ENCODE results near the gene PSD4.

Gene PSD4

DNA sequence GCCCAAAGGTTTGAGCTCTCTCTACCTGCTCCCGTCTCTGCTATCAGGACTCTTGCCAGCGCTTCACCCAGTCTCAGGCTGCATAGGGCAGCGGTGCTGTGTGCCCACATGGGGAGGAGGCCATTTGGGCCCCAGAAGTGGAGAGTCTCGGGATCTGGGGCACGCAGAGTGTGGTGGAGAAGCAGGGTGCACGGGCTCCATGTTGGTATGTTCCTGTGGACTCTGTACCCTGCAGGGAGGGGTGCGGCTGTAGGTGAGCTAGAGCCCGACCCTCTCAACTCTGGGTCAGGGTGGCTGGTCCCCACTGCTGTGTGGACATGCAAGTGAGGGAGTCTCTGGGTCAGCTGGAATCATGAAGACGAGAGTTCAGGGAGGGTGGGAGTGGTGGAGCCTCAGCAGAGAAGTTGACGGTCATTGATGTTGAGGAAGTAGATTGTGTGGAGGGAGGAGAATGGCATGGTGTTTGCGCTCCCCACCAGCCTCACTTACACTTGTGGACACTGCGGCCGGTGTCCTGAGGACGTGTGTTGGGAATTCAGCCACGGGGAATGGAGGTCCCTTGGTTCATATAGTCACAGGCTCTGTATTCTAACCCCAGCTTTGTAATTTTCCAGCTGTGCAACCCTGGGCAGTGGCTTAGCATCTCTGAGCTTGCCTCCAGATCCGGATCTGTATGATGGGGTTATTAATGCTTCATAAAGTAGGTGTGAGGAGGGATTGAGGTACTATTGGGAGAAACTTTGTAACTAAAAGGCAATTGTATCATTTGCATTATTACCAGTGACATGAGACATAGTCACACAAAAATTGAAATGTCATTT is 840 bp upstream of the PSD4 start:
- POLR2A ChIA-PET: no interaction called here
- DNase-seq (ENCODE audit: extremely low spot score): no peak
- CTCF ChIA-PET: interaction anchor here (1.0 to 7.8 kb wide), 12 partner anchors 11 to 231 kb away, joined by 3 to 133 read pairs (median 6); no protein-coding TSS in a partner anchor
- TF ChIP-seq, protein P1, sequence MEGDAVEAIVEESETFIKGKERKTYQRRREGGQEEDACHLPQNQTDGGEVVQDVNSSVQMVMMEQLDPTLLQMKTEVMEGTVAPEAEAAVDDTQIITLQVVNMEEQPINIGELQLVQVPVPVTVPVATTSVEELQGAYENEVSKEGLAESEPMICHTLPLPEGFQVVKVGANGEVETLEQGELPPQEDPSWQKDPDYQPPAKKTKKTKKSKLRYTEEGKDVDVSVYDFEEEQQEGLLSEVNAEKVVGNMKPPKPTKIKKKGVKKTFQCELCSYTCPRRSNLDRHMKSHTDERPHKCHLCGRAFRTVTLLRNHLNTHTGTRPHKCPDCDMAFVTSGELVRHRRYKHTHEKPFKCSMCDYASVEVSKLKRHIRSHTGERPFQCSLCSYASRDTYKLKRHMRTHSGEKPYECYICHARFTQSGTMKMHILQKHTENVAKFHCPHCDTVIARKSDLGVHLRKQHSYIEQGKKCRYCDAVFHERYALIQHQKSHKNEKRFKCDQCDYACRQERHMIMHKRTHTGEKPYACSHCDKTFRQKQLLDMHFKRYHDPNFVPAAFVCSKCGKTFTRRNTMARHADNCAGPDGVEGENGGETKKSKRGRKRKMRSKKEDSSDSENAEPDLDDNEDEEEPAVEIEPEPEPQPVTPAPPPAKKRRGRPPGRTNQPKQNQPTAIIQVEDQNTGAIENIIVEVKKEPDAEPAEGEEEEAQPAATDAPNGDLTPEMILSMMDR (IDR thresholded peaks at IDR 0.05; ENCODE audit: control extremely low read depth, extremely low read depth, low read depth, missing control alignments): no peak

DNA sequence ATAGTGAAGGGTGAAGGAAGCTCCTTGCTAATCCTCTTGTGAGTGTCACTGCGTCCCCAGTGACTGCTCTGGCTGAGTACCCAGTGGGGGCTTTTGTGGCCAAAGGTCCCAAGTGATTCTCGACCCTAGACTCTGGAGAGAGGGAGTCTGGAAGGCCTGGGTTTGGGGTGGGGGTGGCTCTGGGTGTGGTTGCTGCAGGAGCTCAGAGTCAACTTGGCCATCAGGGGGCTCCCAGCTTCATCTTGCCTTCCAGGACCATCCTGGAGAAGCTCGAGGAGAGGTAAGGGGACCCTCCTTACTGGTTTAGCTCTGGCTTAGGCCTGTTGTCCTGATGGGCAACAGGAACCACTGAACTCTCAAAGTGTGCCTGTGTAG is 592 bp downstream of the PSD4 start:
- ChIA-PET CTCF (interaction anchor here (0.9 to 7.8 kb wide), 22 partner anchors 9 to 411 kb away, joined by 3 to 133 read pairs (median 6); no protein-coding TSS in a partner anchor), POLR2A (interaction anchor here (1.1 to 1.2 kb wide), 2 partner anchors 10 to 36 kb away, joined by 4 to 6 read pairs; no protein-coding TSS in a partner anchor)
- TF ChIP-seq, protein P1 (IDR thresholded peaks at IDR 0.05; ENCODE audit: control extremely low read depth, extremely low read depth, low read depth, missing control alignments): peak; percentile 41
- peak; percentile 42 for DNase-seq (ENCODE audit: extremely low spot score)

DNA sequence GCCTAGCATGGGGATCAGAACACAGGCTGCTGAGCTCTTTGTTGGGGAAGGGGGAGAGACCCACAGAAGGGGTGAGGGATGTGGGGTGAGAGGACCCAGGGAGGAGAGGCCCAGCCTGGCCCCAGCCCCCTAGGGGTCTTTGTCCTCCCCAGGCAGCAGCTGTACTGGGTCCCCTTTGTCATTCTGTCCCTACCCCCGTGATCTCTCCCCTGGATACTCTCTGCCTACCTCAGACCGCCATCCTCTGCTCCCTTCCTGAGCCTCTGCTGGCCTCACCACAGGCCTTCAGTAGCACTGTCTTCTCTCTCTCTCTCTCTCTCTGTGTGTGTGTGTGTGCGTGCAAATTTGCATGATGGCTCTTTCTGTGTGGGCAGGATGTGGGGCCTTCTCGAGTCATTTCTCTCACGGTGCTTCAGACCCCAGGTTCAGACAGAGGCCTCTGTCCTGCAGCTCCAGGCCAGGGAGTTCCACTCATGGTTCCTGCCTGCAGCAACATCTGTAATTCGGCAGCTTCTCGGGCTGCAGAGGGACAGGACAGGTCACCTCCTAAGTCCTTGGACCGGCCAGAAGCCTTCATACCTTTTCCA is 1.4 kb downstream of the PSD4 start:
- DNase-seq (ENCODE audit: extremely low spot score): peak; percentile 91
- ChIA-PET POLR2A (interaction anchor here (0.9 to 1.1 kb wide), 2 partner anchors 23 to 37 kb away, joined by 3 to 6 read pairs; no protein-coding TSS in a partner anchor), CTCF (interaction anchor here (0.7 to 7.8 kb wide), 19 partner anchors 9 to 258 kb away, joined by 3 to 133 read pairs (median 6); no protein-coding TSS in a partner anchor)
- TF ChIP-seq, protein P1 (IDR thresholded peaks at IDR 0.05; ENCODE audit: control extremely low read depth, extremely low read depth, low read depth, missing control alignments): no peak

DNA sequence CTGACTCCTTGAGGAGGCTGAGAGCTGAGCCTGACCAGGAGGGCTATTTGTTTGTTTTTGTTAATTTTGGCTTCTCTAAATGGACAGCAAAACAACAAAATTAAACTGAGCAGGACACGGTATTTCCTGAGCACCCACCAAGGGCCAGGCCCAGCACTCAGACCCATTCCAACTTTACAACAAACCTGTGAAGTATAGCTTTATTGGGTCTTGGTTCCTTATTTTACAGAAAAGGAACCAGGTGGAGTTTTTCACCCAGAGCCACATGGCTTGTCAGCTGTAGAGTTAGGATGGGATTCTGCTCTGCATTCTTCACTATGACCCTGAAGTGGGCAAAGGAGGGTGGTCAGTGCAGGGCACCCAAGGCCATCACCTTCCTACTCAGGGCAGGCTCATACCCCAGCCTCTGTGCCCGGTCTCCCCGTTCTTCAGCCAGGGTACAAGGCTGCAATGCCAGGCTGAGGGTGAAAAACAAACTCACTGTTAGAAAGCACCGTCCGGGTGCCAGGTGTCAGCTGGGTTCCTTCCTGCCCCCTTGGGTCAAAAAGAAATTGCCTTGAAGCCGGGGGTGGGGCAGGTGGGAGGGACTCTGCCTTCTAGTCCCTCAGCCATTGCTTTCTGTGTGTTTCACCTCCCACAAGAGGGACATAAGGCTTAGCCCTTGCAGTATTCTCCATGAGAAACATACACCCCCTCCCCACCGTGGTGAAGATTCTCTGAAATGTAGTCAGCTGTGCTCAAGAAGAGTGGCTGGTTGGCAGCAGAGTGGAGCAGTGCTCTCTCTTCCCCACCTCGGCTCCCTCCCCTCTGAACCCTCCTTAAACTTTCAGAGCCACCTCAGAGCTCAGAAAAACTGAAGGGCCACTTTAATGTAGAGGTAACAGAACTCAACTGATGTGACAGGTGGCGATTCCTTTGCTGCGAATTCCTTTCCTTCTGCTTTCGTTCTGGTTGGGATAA is 2.2 kb downstream of the PSD4 start:
- ChIA-PET CTCF (interaction anchor here (0.7 to 7.8 kb wide), 12 partner anchors 8 to 259 kb away, joined by 3 to 133 read pairs (median 10); no protein-coding TSS in a partner anchor), POLR2A (interaction anchor here (0.9 kb wide), 1 partner anchor 23 kb away, joined by 3 read pairs; no protein-coding TSS in a partner anchor)
- TF ChIP-seq, protein P1 (IDR thresholded peaks at IDR 0.05; ENCODE audit: control extremely low read depth, extremely low read depth, low read depth, missing control alignments): no peak
- DNase-seq (ENCODE audit: extremely low spot score): no peak

DNA sequence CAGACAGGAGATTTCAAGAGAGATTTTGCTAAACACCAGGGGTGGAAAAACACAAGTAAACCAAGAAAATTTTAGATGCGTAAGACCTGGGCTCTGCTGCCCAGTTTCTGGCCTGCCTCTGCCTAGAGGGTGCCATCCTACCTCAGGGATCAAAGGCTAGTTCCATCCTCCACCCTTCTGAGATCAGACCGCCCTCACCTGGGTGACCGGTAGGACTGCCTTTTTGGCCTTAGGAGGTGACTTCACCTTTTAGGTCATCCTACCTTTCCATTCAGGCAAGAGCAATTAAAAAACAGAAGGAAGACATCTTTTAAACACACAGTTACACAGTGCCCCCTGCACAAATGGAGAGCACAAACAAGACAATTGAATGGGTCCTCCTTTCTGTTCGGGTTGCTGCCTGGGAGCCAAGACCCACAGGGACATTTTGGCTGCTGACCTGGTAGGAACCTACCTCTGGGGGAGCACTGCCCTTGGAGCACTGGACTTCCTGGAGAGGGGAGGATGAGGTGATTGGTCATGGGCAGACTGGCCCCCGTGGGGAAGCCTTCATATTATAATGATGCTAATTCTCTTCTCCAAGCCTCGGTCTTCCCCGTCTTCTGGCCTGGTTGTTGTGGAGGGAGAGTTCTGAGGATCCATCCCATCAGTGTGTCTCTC is 3.1 kb downstream of the PSD4 start:
- TF ChIP-seq, protein P1 (IDR thresholded peaks at IDR 0.05; ENCODE audit: control extremely low read depth, extremely low read depth, low read depth, missing control alignments): no peak
- DNase-seq (ENCODE audit: extremely low spot score): no peak
- ChIA-PET POLR2A (no interaction called here), CTCF (interaction anchor here (1.5 to 7.8 kb wide), 4 partner anchors 21 to 38 kb away, joined by 5 to 133 read pairs (median 33); no protein-coding TSS in a partner anchor)
